Lung microvascular endothelial cell (primary cell): ENCODE data around the gene DVL1. TPM values are rescaled to one million over a fixed set of nuclear protein-coding genes. Genes with fewer than 3 reads are reported as not detected.

ENCODE experiments used
- DNase-seq, 2 donors: peaks; one replicate each; pipeline versions ENCODE4 v3.0.0 to v3.0.0-alpha.2; 2010; ENCODE audit warnings: low read depth in 2 of 2
- total RNA-seq: library from RNA; depleted of rRNA; stranded (reverse); fragments of >200 nt; gene quantifications from 2 replicates; pipeline ENCODE4 v1.2.1, GENCODE V29; 2014

Gene DVL1
- total RNA-seq, 1 donor from 2014 or later: 39.7 TPM

DNA sequence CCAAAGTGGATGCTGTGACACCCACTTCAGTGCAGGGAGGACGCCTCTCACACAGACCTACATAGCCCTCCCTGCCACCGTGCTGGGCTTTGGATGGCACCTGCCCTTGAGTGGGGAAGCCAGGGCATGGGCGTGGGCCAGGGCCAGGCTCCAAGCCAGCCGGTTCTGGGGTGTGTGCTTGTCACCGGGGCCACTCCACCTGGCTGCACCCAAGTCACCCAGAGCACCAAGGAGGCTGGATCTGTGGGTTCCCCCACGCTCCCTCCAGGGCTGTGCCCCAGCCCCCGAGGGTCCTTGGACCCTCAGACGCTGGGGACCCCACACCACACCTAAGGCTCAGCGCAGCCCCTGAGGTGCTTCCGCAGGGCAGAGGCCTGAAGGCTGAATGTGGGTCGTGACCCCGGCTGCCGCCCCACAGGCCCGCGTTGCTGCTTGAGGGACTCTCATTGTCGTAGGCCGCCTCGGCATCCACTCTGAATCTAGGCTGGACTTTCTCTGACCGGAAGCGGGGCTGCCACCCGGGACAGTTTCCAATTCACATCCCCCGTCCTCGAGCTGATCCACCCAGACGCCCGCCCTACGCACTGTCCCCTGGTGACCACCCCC lies 7.7 kb upstream of the DVL1 start:
- DNase-seq: no peak

DNA sequence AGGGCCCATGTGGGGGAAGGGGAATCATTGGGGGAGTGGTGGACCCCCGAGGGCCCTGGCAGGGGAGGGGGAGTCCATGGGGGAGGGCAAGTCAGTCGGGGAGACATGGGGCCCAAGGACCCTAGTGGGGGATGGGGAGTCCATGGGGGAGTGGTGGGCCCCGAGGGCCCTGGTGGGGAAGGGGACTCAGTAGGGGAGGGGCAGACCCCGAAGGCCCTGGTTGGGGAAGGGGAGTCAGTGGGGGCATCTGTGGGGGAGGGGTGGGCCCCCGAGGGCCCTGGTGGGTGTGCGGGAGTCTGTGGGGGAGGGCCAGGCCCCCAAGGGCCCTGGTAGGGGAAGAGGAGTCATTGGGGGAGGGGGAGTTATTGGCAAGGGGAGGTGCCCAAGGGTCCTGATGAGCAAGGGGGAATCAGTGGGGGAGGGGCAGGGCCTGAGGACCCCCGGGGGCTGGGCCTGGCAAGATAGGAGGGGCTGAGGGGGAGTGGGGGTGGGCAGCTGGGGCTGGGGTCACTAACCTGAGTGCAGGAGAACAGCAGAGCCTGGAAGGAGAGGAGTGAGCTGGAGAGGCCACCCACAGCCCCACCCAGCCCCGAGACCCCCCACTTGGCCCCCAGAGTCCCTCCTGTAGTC lies 7.1 kb upstream of the DVL1 start:
- no peak for DNase-seq

DNA sequence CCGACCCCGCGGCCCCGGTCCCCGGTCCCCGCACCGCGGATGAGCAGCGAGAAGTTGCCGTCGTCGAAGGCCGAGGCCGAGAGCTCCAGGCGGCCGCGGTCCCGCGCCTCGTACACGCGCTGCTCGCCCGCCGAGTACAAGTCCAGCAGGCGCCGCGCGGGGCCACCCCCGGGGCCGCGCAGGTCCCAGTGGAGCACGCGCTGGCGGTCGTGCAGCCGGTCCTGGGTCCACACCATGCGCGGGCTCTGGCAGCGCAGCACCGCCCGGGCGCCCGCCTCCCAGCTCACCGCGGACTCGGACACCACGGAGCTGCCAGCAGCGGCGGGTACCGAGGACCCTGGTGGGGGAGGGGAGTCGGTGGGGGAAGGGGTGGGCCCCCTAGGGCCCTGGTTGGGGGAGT lies 6.2 kb upstream of the DVL1 start:
- peak; percentile 29 to 55 for DNase-seq

DNA sequence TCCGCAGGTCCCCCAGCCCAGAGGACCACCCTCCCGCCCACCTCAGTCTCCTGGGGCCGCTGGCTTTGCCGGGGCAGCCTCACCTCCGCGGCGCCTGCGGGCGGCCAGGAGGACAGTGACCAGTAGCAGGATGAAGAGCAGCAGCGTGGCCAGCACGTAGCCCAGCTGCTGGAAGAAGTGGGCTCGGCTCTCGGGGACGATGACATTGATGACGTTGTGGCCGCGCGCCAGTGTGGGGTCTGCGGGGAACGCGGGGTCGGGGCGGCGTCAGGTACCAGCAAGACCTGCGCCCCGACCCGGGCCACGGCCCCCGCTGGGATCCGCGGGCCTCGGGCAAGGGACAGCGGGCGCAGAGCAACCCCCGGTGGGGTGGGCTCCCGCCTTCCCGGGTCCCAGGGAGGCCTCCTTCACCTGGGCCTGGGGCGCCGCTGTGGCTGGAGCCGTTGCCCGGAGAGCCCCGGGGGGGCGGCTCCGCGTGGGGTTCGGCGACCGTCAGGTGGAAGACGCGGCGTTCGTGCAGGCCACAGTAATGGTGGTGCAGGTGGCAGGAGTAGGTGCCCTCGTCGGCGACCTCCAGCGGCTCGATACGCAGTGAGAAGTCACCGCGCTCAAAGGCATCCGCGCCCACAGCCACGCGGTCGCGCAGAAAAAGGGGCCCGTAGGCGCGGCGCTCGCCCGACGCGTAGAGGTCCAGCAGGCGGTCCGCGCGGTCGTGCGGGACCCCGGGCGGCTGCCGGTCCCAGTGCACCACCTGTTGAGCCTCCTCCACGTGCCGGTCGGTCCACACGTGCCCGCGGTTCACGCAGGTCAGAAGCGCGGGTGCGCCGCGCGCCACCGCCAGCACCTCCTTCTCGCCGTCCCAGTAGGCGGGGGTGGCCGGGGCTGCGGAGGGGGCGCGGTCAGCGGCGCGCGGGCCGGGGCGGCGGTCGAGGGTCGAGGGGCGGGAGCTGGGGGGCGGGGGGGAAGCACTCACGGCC lies 5.3 kb upstream of the DVL1 start:
- DNase-seq: no peak

DNA sequence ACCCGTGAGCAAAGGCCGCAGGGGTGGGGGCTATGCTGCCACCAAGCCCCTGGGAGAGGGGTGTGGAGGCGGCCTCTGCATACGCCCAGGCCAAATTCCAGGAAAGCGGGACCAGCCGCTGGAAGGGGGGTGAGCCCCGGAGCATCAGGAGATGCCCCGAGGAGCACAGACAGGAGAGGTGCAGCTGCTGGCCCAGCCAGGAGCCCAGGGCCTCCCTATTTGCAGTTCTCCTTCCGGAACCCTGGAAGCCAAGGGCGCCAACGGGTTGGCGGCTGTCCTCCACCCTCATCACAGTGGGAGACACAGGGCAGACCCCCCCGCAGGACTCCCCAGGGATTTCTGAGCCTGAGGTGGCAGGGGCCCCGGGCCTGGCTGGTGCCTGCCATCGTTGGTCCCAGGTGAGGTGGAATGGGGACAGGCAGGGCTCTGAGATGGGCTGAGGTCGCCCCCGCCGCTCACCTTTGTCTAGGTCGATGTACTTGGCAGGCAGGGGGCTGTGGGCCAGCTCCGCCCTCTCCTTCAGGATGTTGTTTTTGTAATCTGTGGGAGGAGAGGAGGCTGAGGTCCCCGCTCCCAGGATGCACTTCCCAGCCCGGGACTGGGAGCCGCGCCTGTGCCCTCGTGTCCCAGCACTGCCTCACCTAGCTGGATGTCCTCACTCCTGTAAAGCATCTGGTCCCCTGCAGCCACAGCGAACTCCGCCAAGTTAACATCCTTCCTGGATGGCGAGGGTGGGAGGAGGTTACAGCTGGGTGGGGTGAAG lies 4.4 kb upstream of the DVL1 start:
- DNase-seq: no peak

DNA sequence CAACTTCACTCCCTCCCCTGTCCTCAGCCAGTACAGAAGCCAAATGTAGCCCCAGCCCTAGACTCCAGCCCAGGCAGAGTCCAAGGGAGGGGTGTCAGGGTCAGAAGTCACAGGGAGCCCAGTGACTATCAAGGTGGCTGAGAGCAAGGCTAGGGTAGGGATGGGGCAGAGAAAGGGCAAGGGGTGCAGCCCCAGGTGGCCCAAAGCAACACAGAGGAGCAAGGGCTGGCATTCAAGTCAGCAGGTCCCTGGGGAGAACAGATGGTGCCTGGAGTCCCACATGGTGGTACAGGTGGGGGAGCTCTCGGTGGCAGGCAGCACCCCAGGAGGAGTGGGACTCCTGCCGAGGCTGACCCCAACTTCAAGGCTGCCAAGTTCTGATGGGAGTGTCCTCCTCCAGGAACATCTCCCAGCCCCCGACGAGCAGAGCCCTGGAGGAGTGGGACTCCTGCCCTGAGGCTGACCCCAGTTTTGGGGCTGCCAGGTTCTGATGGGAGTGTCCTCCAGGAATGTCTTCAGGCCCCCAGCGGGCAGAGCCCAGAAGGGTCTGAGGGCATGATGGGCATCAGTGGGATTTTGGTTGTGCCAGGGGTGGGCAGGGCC lies 3.7 kb upstream of the DVL1 start:
- no peak for DNase-seq

DNA sequence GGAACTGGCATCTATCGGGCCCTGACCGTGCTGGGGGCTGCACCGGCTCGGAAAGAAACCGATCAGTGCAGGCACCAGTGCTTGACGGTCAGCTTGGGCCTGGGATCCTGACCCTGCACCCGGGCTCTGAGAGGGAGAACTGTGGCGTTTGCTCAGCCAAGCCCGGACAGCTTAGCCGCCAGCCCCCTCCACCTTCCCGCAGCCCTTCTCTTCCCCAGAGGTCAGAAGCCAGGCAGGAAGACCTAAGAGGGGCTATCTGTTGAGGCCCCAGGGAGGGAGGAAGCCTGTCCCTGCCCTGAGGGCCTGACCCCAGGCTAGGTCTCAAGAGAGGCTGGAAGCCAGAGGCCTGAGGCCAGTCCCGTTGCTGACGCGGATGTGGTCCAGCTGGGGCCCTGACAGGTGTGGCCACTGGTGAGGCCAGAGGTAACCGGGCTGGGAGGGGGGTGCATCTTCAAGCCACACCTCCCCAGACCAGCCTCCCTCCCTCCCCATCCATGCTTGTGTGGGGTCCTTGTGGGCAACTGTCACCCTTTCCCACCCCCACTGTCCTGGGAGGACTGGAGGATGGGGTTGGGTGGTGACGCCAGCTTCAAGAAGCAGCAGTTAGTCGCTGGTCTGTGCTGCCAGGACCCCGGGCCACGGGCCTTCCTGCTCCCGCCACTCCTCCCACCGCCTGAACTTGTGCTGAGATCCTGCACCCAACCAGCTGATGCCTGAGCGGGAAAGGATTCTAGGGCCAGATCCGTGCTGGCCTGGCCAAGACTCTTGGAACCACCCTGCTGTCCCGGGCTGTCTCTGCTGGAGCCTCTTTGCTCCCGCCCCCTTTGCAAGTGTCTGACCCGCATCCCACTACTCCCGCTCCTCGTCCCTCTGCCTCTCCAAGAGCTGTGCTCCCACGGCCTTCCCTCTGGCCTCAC lies 2.6 kb upstream of the DVL1 start:
- no peak for DNase-seq

DNA sequence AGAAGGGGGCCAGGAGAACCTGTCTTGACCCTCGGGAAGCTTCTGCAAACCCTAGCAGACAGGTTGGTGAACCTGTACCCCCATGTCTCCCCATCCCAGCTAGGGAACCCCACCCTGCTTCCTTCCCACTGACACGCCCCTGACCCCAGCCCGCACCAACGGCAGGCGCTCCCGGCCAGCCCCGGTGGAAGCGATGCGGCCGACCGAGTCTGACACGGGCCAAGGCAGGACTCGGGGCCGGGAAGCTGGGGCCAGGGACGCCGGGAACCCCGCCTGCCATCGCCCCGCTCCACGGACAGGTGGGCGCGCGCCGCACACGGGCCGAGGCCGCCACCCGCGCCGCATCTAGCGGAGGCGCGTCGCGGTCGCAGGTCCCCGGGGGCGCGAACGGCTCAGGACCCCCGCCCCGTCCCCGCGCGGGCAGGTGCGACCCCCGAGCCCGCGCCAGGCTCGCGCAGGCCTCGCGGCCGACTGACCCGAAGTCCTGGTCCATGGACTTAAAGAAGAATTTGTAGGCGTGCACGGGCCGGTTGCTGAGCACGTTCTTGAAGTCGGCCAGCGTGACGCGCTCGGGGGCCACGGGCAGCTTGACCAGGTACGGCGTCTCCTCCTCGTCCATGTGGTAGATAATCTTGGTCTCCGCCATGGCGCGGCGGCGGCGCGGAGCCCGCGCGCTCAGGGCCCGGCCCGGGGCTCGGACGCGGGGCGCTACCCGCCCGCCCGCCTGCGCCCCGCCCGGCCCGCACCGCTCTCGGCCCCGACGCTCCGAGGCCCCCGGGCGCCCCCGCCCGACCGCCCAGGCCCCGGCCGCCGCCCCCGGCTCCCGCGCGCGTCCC lies 580 bp downstream of the DVL1 start:
- DNase-seq: peak; percentile 44 to 64

DNA sequence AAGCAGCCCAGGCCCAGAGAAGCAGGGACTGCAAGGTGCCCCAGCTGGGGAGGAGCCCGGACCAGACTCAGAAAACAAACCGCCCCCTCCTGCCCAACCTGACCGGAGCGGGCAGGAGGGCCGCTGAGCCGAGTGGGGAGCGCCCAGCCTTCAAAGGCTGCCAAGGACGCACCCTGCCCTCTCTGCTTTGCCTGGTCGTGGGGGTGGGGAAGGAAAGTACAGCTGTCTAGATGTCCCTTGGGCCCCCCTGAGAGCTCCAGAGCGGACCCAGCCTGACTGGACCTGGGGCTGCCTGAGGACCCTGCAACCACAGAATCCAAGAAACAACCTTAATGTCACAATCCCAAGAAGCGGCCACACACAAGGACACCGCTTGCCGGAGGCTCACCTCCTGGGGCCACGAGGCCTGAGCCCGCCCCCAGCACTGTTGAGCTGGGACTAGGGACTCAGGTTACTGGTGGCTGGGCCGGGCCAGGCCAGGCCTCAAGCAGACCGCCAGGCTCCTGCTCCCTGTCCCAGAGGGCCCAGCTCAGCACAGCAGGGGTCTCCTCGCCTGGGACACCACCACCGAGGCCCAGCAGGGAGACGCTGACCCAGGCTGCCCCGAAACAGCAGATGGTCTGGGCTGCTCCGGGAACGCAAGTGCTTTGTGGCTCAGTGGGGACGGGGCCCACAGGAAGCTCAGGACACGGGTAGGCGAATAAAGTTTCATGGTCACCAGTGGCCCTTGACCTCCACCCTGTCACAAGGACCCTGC lies 1.4 kb downstream of the DVL1 start:
- DNase-seq: peak in 1 of 2 donors; percentile 28

DNA sequence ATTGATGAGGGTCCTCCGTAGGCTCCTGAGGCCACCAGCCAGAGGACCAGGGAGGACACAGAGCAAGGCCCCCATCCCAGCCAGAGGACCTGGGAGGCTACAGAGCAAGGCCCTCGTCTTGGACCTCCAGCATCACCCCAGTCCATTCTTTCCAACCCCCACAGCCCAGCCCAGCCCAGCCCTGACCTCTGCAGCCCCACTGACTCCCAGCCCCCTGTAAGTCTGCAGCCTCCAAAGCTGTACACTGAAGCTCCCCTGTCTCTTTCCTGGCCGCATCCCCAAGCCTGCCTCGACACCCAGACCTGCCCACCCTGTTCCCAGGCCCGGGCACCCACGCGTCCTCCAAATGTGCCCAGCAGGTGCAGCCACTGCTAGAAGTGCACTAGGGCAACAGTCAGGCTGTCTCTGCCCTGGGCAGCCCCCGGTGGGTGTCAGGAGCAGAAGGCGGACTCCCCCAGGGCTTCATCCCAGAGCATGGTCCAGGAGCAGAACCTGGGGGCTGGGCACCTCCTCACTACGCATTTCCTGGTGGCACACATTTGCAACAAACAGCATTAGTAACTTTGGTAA lies 2.1 kb downstream of the DVL1 start:
- no peak for DNase-seq

DNA sequence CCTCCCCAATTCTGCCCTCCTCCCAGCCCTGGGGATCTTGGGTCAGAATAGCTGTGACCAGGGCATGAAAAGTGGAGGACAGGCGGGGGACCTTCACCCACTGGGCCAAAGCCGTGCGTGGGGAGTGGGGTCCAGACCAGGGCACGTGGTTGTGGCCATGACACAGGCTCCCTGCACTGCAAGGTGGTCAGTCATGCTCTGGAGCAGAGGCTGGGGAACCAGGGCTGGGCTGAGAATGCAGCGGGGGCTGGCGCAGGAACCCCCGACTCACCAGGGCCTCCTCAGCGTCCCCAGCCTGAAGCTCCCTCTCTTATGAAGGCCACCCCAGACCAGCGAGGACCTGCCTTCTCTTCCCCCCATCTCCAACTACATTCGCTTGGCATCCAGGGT lies 2.7 kb downstream of the DVL1 start:
- no peak for DNase-seq

DNA sequence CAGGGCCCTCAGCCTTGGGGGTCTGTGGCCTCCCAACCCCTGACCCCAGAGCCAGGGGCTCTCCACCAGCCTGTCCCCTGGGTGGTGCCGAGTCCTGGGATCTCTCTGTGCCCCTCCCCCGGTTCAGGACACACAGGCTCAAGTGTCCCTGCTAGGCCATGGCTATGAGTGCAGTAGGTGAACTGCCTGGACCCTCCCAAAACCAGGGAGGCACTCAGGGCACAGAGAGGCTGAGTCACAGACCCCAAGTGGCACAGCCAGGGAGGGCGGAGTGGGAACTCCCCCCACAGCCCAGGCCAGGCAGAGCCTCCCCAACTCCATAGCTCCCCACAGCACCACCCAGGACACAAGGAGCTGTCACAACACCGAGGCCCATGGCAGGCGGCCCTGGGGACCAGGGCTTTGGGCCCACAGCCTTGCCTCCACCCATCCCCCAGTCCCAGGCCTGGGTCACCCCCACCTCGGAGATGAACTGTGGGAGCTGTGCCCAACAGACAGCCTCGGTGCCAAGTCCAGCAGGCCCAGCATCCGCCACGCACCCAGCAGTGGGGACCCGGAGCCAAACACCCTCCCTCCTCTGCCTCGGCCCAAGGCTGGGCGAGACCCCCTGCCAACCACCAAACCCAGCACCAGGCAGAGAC lies 3.2 kb downstream of the DVL1 start:
- no peak for DNase-seq

DNA sequence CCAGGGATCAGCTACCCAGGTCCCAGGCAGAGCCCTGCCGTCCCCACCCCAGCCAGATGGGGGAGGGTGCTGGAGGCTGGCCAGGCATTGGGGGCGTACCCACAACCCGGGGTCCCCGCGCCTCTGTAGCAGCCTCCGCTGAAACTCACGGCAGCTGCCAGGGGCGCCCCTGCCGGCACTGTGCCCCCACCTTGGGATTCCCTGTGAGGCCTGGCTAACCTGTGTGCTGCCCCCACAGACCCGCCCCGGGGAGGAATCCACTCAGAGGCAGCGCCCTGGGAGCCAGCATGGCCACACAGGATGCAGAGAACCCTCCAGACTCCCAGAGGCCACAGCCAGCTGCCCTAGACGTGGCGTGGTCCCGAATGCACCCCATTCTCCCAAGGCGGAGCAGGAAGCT lies 3.8 kb downstream of the DVL1 start:
- DNase-seq: no peak

DNA sequence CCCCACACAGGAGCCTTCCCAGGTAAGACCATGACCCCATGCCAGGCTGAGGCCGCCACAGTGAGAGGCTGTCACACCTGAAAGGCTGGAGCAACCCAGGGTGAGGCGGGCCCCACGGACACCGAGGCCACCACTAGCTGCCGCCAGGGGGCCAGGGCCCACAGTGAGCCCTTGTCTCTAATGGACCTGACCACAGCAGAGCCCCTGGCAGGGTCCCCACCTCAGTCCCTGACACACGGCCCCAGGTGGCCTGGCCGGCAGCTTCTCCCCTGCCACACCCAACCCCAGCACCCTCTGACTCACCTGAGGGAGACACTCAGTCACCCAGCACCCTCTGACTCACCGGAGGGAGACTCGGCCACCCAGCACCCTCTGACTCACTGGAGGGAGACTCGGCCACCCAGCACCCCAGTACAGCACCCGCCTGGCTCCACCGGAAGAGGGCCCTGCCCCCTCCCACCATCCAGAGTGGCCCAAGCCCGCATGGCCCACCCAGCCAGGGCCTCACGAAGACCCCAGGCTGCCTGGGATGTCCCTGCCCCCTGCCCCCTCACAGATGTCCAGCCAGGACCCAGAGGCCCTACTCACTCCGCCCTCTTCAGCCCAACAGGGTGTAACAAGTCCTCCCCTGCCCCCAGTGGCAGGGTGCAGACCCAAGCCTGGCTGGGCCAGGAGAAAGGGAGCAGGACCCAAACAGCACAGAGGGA lies 4.4 kb downstream of the DVL1 start:
- peak; percentile 52 to 54 for DNase-seq

DNA sequence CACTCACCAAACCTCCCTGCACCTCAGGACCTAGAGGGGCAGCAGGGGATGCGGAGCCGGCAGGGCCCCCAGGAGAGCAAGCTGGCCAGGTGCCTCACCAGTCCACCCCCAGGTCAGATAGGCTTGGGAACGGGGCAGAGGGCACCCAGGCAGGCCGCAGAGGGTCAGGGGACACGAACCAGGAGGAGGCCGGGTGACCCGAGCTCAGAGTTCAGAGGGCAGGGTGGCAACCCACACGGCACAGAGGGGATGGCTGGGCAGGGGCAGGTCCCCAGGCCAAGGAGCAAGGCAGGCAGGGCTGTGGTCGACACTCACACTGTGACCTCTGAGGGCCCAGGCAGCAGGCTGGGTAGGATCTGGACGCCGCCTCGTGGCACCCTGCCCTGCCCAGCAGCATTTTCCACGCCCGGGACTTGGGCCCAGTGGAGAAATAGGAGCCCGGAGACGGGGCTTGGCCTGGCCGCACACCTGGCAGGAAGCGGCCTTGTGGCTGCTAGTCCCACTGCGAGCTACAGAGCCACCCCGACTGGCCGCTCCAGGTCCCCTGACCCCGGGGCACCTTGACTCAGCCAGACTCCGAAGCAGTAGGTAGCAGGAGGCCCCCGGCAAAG lies 5.3 kb downstream of the DVL1 start:
- DNase-seq: no peak

DNA sequence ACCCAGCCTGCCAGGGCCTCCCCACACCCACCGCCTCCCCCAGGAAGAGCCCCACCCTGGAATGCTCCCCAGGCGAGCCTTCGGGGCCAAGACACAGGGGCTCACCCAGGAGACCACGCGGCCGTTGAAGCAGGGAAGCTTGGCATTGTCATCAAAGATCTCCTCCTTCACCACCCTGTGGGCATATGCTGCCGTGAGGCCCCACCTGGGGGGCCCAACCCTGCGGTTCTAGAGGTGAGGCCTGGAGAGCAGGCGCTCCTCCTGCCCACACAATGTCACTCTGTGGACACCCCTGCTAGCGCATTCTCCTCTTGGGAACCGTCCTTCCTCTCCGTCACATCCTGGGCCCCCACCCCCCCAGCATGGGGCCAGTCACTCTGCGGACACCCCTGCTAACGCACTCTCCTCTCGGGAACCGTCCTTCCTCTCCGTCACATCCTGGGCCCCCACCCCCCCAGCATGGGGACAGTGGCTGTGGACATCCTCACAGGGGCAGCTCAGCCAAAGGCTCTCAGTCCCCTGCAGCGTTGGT lies 6.6 kb downstream of the DVL1 start:
- no peak for DNase-seq
